GM21381 (cell line): ENCODE data around the gene B3GALT4.
A peak's percentile ranks its signal among the peaks of the same experiment; 100 is the strongest.
"Not testable (repeated sequence)": the region's sequence is repeated elsewhere in the genome, so short reads cannot be mapped to it uniquely, and the experiment has no call there.

Experiments
- ATAC-seq: cut with Tn5 transposase; IDR thresholded peaks from one replicate; pipeline ENCODE4 v1.9.1; 2021; ENCODE audit warnings: mild to moderate bottlenecking, moderate library complexity; ENCODE audit not compliant: unreplicated experiment

Gene B3GALT4

DNA sequence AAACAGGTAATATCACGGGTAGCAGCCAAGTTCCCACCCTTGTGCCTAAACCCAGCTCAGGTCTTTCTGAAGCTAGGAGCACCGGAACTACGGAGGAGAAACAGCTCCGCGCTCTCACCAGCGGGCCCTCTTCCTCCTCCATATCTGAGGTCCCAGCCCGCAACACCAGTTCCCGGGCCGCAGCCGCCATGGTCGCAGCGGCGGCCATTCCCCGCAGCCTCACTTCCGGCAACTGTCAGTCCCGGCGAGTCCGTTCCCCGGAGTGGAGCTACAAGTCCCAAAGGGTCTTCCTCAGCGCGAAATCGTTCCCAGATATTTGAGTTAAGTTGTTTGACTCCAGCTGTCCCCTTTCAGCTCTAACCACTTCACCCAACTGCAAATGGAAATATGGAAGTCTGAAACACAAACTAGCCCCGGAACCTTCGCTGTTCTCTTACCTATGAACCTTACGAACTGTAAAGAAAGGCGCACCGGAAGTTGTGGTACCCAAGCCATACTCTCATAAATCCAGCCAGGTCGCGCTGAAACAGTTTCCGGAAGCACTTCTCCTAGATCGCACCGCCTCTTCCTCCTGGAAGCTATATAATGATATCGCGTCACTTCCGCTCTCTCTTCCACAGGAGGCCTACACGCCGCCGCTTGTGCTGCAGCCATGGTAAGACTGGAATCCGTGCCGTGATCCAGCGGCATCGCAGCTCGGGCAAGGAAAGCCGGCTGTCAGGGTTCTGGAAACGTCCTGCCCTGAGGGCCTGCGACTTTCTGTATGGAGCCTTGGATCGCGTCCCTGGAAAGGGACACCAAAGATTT, 5.3 kb upstream of the B3GALT4 start, which contains the start of the genes RPS18 and VPS52:
RPS18 (plus strand) TSS at position 608 of the 807 bp plus-strand sequence; CDS start at position 653, 45 bp downstream.
VPS52 (minus strand) TSS at position 409 of the 807 bp plus-strand sequence; CDS start at position 208, 201 bp downstream.
- peak; percentile 75 for ATAC-seq

DNA sequence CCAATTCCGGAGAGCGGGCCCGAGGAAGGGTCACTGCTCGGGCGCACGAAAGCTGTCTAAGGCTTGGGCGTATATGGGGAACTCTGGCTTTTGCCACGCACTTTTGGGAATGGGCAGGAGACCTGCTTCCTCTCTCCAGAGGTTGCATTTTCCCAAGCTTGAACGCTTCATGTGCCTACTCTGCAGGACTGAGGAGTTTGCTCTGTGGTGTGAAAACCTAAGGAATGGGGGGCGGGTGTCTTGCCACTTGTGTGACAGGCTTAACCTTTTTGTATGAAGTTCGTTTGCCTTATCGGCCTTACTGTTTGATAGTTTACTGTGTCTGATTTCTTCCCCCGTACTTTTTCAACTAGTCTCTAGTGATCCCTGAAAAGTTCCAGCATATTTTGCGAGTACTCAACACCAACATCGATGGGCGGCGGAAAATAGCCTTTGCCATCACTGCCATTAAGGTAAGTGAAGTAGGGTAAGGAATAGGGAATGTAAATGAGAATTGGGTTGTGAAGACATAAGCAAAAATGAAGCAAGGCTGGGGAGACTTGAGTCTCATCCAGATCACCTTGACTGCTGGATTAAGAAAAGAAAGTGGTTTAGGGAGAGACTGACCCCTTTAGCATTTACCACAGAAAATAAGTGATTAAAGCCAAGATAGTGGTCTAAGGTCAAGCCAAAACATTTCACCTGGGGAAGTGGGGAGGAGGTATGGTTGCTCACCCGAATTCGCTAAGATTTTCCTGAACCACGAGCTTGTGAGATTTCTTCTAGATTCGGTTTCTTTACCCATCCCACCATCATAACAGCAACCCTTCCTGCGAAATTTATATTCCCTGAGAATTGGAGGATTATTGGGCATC, 4.4 kb upstream of the B3GALT4 start:
- ATAC-seq, result no peak

DNA sequence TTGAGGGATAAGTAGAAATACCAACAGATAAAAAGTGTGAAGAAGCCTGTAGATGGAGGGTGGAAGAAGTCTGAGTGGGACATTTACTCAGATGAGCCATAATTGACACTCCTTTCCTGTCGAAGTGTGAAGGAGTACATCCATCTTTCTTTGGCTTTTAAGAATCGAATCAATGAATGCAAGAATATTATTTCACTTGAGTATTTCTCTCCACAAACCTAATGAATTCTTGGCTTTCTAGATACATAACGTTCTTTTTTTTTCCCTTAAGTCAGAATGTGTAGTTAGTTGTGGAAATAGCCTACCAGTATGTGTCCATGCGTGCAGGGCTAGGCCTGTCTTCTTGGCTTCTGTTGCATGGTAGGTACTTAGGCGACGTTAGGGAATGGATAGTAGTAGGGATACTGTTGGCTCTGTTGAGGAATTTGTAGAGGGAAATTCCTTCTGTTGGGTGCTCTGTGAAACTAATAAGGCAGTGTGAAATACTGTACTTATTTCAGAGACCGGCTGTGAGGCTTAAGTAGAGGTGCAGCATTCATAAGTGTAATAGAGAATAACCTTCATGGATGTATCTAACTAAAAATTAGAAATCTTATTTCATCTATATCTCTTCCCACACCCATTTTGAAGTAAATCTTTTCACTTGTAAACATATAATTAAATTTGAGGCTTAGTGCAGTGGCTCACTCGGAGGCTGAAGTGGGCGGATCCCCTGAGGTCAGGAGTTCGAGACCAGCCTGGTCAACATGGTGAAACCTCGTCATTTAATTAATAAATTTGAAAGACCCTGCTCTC, 3.6 kb upstream of the B3GALT4 start:
- ATAC-seq, result no peak

DNA sequence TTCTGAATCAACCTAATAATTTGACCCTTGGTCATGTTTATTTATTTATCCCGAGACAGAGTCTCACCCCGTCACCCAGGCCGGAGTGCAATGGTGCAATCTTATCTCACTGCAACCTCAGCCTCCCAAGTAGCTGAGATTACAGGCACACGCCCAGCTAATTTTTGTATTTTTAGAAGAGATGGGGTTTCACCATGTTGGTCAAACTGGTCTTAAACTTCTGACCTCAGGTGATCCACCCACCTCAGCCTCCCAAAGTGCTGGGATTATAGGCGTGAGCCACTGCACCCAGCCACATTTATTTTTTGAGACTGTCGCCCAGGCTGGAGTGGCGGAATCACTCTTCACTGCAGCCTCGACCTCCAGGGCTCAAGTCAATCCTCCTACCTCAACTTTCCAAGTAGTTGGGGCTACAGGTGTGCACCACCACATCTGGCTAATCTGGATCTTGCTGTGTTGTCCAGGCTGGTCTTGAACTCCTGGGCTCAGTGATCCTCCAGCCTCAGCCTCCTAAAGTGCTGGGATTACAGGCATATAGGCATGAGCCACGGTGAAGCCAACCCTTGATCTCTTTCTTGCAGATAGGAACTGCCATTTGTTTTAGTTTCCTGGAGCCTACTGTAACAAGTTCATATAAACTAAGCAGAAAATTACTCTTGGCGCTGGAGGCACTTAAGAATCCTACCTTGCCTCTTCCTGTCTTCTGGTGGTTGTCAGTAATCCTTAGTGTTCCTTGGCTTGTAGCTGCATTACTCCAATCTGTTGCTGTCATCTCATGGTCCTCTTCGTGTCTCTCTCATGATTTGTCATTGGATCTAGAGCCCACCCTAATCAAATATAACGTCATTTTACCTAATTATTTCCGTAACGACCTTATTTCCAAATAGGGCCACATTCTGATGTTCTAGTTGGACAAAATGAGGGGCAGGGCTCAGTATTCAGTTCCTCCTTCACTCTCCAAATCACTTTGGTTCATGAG, 2.7 kb upstream of the B3GALT4 start:
- ATAC-seq, result no peak

DNA sequence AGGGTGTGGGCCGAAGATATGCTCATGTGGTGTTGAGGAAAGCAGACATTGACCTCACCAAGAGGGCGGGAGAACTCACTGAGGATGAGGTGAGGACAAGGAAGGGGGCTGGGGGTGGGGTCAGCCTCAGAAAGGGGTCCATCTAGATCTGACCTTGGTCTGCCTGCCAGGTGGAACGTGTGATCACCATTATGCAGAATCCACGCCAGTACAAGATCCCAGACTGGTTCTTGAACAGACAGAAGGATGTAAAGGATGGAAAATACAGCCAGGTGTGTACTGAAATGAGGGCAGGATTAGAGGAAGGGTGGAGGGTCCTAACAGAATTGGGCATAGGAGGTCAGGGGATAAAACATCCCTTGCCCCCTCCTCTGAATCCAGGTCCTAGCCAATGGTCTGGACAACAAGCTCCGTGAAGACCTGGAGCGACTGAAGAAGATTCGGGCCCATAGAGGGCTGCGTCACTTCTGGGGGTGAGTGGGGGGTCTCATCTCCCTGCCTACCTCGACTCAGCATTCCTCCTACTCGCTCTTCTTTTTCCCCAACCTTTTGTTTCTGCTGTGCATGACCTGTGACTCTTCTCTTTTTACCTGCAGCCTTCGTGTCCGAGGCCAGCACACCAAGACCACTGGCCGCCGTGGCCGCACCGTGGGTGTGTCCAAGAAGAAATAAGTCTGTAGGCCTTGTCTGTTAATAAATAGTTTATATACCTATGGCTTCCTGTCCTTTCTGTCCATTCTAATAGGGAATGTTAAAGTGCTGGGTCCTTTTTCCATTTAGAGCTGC, 935 bp upstream of the B3GALT4 start:
- ATAC-seq, result not testable (repeated sequence)

DNA sequence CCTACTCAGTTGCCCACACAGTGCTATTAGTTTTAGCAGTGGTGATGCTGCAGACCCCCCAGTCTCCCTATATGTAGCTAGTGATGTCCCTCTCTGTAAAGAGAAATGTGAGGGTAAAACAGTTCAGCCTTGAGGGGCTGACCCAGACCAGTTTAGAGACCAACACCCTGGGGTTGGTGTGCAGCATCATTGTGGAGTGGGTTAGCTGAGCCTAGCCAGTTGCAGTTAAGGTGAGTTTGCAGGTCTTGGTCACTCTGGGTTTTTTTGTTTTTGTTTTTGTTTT, 401 bp upstream of the B3GALT4 start:
- ATAC-seq, result no peak

DNA sequence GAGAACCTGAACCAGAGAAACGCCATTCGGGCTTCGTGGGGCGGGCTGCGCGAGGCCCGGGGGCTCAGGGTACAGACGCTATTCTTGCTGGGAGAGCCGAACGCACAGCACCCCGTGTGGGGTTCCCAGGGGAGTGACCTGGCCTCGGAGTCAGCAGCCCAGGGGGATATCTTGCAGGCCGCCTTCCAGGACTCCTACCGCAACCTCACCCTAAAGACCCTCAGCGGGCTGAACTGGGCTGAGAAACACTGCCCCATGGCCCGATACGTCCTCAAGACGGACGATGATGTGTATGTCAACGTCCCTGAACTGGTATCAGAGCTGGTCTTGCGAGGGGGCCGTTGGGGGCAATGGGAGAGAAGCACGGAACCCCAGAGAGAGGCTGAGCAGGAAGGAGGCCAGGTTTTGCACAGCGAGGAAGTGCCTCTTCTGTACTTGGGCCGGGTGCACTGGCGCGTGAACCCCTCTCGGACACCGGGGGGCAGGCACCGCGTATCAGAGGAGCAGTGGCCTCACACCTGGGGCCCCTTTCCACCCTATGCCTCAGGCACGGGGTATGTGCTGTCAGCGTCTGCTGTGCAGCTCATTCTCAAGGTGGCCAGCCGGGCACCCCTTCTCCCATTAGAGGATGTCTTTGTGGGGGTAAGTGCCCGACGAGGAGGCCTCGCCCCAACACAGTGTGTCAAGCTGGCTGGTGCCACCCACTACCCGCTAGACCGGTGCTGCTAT, 904 bp downstream of the B3GALT4 start:
- no peak for ATAC-seq

DNA sequence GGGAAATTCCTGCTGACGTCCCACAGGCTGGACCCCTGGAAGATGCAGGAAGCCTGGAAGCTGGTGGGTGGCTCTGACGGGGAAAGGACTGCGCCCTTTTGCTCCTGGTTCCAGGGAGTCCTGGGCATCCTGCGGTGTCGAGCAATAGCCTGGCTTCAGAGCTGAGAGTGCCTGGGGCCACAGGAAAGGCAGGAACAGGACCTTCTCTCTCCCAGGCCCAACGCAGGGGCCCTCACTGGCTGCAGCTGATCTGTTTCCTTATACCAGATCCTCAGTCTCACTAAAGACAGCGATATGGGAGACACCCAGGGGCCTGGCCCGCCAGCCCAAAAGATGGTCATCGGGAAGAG, 1.4 kb downstream of the B3GALT4 start:
- ATAC-seq, result no peak

DNA sequence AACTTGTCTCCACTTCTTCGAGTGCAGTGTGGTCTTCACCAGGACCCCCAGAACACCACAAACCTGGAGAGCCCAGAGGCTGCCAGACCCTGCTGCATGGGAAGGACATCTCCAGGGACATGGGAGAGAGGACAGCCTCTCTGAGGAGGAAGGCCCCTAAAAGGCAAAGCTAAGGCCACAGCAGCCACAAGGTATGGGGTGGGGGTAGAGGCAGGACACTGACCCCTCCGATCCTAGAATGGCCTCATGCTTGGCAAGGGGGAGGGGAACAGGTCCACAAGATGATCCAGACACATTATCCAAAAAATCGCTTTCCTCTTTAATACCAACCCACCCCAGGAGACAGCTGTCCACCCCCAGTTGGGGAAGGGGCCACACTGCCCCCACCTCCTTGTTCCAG, 1.9 kb downstream of the B3GALT4 start:
- ATAC-seq, result no peak

DNA sequence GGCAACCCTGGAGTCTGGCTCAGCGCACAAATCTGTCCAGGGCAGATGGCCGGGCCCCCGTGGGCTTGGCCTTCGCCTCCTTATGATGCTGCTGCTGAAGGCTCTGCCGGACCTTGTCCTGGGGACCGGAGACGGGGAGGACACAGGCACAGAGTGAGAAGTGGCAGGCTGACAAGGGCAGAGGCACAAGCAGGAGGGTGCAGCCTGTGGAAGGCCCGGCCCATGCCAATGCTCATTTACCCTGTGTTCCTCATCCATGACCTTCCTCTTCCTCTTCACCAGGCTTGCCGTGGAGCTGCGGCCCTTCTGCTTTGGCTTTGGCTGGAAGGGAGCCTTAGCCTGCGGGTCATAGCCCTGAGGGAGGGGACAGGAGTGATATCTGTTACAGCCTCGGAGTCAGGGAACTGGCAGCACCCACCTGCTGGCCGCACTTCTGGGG, 2.4 kb downstream of the B3GALT4 start:
- ATAC-seq, result no peak

DNA sequence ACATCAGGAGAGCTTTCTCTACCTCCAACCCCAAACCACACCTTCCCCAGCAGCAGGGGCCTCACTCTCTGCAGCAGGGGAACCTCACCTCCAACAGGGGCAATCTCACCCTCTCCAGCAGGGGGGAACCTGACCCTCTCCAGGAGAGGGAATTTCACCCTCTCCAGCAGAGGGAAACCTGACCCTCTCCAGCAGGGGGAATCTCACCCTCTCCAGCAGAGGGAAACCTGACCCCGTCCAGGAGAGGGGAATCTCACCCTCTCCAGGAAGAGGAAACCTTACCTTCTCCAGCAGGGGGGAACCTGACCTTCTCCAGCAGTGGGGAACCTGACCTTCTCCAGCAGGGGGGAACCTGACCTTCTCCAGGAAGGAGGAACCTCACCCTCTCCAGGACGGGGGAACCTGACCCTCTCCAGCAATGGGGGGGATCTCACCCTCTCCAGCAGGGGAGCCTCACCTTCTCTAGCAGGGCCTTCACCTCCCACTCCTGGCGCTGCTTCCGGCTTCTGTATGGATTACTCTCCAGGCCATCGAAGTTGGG, 3.1 kb downstream of the B3GALT4 start:
- no peak for ATAC-seq

DNA sequence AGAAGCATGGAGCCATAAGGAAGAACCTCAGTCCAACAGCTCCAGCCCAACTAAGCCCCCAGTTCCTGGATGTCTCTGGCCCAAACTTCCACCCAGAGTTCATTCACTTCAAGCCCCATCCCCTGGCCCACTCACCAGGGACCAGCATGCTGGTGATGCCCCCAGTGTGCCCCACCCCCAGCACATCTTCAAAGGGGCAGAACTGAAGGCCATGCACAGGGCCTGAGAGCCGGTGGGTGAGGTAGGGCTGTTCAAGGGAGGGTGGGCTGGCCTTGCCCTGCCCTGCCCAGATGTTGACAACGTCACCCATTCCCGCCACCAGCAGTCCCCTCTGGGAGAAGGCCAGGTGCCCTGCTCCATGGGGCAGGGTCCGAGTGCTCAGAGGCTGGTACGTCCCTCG, 3.6 kb downstream of the B3GALT4 start:
- no peak for ATAC-seq

DNA sequence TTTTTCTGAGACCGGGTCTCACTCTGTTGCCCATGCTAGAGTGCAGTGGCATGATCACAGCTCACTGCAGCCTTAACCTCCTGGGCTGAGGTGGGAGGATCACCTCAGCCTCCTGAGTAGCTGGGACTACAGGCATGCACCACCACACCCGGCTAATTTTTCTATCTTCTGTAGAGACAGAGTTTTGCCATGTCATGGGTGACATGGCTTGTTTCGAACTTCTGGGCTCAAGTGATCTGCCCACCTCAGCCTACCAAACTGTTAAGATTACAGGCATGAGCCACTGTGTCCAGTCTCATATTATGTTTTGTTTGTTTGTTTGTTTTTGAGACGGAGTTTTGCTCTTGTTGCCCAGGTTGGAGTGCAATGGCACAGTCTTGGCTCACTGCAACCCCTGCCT, 8.3 kb downstream of the B3GALT4 start:
- ATAC-seq, result not testable (repeated sequence)

DNA sequence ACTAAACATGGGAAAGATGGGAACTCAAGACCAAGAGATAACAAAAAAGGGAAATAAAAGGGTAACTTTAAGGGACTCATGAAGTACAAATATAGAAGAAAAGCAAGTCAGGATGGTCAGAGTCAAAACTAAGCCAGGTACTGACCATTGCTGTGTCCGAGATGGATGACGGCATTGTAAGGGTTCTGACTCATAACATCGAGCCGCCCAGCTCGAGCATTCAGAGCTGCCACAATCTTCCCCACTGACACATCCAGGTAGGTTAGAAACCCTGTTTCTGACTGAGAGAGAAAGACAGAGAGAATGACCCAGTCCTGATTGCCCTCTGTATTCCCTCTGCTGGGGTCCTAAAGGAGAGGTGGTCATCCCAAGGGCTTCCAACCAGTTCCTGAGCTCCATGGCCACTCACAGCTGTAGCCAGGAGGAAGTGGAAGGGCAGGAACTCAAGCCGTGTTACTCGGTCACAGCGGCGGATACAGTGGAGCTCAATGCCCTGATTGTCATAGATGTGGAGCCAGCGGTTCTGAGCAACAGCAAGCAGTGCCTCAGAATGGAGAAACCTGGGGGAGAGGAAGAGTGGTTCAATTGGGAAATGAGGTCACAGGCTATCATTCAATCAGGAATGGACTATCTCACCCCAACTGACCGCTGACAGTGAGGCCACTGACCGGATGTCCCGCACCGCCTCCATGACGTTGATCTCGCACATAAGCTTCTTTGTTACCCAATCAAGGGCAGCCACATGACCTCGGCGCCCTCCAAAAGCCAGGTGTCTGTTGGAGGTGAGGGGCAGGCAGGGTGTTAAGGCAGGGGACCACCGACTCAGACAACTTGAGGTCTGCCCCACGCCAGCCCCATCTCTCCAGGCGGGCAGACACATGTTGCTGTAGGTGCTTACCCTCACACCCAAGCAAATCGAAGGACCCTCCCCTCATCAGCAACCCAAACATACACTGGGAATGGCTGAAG, 10.3 kb downstream of the B3GALT4 start:
- ATAC-seq, result no peak

DNA sequence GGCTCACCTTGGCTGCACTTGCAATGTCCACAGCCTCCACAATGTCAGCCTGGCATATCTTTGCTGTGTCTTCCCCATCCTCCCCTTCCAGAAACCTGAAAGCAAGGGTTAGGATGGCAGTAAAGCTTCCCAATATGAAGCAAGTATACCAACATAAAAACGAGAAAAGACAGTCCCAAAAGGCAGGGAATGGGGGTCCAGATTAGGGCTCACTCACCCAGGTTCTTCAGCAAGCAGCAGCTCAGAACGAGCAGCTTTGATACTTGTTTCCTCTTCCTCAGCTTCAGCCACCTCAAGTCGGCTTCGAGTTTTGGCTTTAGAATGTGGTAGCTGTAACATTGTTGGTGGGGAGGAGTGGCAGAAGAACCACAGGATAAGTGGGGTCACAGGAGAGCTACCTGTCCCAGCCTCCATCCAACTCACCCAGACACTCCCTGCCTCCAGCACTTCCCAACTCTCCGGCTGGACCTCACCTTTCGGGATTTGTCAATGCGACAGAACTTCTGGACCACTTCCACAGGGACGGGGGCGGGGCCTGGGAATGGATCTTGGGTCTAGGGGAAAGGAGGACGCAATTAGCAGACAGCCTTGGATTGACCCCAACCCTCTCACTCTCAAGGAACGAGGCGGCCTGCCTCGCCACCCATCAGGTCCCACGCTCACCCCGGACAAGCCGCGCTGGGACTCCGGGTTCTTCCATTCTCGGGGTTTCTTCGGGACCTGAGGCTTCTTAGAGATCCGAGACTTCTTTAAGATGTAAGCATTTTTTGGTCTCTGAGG, 11.4 kb downstream of the B3GALT4 start:
- ATAC-seq, result no peak
